ENCODE results near the gene KYAT1. TPM values are rescaled to one million over a fixed set of nuclear protein-coding genes. Genes with fewer than 3 reads are reported as not detected.

KYAT1 gene
- total RNA-seq, 1 donor from 2014 or later: 3.7 TPM

Other genes starting within 250 kb of the KYAT1 start
- 37.0 TPM for gene DYNC2I2, start 225.1 kb downstream of the KYAT1 start, total RNA-seq
- 267 TPM for gene SET, start 192.7 kb downstream of the KYAT1 start, total RNA-seq
- 2.5 TPM for gene PKN3, start 179.4 kb downstream of the KYAT1 start, total RNA-seq
- 54.4 TPM for gene ZDHHC12, start 157.8 kb downstream of the KYAT1 start, total RNA-seq
- 23.2 TPM for gene ZER1, start 110.0 kb downstream of the KYAT1 start, total RNA-seq
- 15.5 TPM for gene TBC1D13, start 94.7 kb downstream of the KYAT1 start, total RNA-seq
- 26.6 TPM for gene ENDOG, start 63.5 kb downstream of the KYAT1 start, total RNA-seq
- 42.6 TPM for gene SPOUT1, start 52.2 kb downstream of the KYAT1 start, total RNA-seq
- 75.8 TPM for gene LRRC8A, start 183 bp upstream of the KYAT1 start, total RNA-seq
- gene PHYHD1, start 39.0 kb upstream of the KYAT1 start, total RNA-seq: 12.4 TPM
- gene DOLK, start 65.7 kb upstream of the KYAT1 start, total RNA-seq: 9.2 TPM
- gene NUP188, start 65.7 kb upstream of the KYAT1 start, total RNA-seq: 43.5 TPM
- 101 TPM for gene SH3GLB2, start 146.4 kb upstream of the KYAT1 start, total RNA-seq
- 21.2 TPM for gene MIGA2, start 154.7 kb upstream of the KYAT1 start, total RNA-seq
- gene DOLPP1, start 199.2 kb upstream of the KYAT1 start, total RNA-seq: 14.7 TPM
- 33.4 TPM for gene CRAT, start 228.8 kb upstream of the KYAT1 start, total RNA-seq
- 121 TPM for gene PTPA, start 229.5 kb upstream of the KYAT1 start, total RNA-seq